HG03064 (cell line): ENCODE measurements around the gene EED.
A peak's percentile ranks its signal among the peaks of the same experiment; 100 is the strongest.

ENCODE experiments used
- ATAC-seq: cut with Tn5 transposase; IDR thresholded peaks from one replicate; pipeline ENCODE4 v1.9.1; 2021; ENCODE audit warnings: low read depth; ENCODE audit not compliant: unreplicated experiment

EED gene, protein sequence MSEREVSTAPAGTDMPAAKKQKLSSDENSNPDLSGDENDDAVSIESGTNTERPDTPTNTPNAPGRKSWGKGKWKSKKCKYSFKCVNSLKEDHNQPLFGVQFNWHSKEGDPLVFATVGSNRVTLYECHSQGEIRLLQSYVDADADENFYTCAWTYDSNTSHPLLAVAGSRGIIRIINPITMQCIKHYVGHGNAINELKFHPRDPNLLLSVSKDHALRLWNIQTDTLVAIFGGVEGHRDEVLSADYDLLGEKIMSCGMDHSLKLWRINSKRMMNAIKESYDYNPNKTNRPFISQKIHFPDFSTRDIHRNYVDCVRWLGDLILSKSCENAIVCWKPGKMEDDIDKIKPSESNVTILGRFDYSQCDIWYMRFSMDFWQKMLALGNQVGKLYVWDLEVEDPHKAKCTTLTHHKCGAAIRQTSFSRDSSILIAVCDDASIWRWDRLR

DNA sequence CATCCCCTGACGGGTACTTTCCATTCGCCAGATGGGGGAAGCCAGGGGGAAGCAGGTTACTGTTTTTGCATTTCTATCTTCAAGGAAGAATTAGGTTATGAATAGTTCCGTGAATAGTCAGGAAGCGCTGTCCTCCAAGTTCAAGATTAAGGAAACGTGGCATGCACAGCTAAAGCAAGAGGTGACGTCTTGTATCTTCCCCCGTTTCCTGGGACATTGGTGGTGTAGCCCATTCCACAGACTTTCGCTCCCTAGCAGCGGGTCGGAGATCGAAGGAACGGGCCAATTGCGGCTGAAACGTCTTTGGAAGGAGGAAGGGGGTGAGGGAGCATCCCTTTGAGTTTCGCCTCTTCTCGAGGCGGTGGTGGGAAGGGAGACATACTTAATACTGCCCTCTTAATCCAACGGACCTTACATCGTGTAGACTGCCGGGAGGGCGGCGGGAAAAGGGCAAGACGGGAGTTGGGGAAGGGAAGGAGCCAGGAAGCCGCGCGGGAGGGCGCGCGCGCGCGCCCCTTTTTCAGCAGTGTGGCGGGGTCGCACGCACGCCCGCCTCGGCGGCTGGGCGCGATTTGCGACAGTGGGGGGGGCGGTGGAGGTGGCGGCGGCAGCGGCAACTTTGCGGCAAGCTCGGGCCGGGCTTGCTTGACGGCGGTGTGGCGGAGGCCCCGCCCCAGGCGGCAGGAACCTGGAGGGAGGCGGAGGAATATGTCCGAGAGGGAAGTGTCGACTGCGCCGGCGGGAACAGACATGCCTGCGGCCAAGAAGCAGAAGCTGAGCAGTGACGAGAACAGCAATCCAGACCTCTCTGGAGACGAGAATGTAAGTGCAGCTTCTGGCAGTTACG is at the start of gene EED:
Gene EED (plus strand): TSS at position 232 of the 847 bp plus-strand sequence. CDS start 477 bp downstream, at position 709.
- ATAC-seq = peak; percentile 49

DNA sequence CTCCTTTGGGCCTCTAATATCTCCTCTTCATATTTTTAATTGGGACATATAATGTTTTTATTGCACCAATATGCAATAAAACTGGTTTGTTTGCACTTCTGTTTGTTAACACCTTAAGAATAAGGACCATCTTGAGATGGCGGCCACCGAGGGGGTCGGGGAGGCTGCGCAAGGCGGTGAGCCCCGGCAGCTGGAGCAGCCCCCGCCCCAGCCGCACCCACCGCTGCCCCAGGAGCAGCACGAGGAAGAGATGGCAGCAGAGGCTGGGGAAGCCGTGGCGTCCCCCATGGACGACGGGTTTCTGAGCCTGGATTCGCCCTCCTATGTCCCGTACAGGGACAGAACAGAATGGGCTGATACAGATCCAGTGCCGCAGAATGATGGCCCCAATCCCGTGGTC is 49.6 kb upstream of the EED start:
- ATAC-seq = no peak

DNA sequence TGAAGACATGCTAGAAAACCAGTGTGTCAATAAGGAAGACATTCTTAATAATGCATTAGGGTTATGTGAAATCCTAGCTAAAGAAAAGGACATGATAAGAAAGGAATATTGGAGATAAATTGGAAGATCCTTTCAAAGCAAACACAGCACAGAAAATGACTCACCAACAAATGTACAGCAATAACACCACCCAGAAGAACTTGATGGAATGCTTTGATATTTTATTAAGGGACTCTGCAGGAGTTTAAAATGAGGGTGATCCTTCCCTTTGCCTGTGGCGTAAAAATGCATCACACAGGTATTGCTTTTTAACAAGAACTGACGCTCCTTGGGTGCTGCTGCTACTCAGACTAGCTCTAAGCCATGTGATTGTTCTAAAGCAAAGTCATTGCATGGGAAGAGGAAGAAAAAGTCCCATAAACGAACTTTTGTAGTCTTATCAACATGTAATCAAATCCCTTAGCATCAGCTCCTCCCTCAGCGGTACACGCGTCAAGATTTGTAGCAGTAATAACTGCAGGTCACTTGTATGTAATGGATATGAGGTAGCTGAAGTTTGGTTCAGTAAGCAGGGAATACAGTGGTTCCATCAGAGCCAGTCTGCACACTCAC is 48.4 kb upstream of the EED start:
- no peak for ATAC-seq

DNA sequence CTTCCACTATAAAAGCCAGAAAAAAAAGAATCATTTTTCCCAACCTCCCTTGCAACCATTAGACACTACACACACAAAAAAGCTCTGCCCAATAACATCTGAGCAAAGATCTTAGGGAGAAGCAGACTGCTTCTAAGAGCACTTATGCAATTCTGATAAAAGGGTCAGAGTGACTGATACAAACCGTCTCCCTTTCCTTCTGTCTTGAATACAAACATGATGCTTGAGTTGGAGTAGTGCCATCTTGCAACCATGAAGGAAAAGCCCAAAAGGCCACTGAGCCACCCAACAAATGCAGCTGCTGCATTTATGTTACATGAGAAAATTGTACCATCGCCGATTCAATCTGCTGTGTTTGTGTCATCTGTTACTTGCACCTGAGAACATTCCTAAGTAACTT is 47.6 kb upstream of the EED start:
- ATAC-seq = no peak

DNA sequence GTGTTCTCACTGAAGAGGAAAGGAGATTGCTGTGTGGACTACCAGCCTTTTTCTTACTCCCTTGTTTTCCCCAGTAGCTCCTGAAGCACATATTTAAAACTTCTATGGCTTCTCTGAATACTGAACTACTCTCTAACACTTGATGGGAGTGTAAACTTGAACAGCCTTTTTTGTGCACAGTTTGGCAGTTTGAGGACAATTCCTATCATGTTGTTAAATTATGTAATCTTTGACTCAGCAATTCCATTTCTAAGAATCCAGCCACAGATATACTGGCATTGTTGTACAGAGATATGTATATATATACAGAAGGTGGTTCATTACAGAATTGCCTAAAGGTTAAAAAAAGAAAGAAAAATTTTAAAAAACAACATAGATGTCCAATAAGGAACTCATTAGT is 47.1 kb upstream of the EED start:
- no peak for ATAC-seq

DNA sequence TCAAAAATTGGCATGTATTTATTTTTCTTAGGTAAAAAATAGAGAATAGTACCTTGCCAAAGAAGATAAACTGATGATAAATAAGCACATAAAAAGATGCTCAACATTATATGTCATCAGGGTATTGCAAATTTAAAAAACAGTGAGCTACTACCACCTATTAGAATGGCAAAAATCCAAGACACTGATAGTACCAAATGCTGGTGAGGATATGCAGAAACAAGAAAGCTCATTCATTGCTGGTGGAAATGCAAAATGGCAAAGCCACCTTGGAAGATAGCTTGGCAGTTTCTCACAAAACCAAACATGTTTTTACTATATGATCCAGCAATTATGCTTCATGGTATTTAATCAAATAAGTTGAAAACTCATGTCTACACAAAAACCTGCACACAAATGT is 46.4 kb upstream of the EED start:
- ATAC-seq = no peak

DNA sequence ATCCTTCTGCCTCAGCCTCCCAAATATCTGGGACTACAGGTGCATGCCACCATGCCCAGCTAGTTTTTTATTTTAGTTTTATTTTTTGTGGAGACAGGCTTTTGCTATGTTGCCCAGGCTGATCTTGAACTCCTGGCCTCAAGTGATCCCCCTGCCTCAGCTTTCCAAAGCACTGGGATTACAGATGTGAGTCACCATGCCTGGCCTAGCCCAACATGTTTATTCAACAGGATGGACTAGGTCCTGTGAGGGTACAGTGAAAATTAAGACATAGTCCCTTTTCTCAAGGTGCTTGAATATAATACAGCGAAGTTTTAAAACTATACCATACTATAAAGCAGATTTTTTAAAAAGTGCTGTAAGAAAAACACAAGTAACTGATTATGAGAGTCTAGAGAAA is 45.2 kb upstream of the EED start:
- no peak for ATAC-seq

DNA sequence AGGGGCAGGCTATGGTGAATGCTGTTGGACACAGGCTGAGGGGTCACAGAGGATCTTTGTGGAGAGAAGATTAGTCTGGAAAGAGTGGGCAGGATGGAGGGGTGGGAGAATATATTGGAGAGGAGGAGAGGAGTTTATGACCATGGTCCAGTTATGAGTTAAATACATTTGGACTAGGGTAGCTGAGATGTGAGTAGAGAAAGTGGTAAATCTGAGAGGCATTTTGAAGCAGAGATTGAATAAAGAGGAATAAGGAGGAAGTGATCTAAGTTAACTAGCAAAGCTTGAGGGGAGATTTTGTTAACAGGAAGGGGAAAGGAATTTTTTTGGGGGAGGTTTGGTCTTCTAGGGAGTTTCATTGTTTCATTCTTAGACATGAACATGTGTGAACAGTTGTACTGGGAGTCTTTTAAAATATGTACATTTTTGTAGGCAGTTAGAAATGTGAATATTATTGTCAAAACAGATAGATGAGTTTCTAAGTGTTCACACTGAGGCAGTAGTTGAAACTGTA is 43.1 kb upstream of the EED start:
- ATAC-seq = no peak

DNA sequence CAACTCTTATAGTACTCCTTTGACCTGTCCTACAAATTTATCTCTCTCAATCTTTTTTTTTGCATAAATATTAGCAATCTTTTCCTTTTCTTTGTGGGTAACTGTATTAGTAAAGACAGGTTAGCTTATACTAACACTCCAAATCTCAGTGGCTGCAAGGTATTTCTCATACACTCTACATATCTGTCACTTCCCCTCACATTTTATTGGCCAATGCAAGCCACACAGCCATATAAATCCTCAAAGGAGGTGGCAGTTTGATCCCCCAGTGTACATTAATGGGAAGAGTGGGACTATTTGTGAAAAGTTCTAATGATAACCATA is 42.6 kb upstream of the EED start:
- ATAC-seq = peak; percentile 41

DNA sequence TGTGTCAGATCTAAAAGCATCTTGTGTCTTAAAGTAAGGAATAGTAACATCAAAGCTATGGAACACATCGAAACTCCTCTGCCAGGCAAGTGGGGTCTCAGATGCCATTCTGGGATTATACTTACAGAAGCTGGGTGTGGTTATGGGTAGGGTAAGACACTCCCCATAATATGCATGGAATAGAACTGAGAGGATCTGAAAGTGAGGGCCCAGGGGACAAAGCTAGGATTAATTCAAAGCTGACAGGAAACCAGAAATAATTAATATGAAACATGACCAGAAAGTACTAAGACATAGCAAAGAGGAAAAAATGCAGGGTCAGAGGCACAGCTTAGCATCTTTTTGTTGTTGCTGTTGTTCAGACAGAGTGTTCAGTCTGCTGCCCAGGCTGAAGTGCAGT is 40.2 kb upstream of the EED start:
- no peak for ATAC-seq

DNA sequence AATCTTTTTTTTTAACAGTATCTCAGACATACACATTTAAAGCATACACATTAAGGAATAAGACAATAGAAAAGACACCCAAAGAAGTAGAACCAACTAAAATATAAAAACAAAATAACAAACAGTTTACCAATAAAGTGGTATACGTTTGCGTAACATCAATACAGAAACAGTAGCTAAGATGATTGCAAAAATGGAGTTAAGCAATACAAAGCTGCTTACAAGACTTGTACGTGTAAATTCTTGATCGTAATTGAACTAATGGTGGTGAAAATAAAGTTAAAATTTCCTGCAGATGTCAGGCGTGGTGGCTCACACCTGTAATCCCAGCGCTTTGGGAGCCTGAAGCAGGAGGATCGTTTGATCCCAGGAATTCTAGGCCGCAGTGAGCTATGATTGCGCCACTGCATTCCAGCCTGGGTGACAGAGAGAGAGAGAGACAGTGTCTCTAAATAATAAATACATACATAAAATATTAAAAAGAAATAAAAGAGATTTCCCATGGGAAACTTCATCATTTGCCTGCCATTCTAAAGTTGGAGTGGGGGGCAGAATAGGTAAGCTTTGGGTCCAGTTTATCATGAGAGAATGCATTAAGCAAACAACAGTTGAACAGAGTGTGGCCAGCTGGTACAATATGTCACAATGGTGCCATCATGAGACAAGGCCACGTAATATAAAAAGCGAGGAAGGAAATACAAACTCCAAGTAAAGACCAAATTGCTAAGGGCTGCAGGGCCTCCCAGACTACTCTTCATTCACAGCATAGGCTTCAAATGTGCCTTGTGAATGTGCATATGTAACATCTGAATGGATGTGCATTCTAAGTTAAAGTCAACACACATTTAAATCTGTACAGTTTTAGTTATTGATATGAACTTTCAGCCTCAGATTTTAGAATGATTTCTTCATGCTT is 38.9 kb upstream of the EED start:
- no peak for ATAC-seq

DNA sequence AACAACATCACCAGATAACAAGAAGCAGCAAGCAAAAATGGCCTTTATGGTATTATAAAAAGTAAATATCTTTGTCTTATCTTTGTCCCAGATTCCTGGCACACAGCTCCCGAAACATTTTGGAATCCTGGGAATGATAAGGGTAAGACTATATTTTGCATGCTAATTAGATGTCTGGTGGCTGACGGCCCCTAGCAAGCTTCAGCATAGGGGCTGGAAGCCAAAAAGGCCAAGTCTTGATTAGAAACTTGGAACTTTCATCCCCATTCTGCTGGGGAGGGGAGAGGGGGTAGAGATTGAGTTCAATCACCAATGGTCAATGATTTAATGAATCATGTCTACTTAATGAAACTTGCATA is 38.2 kb upstream of the EED start:
- no peak for ATAC-seq

DNA sequence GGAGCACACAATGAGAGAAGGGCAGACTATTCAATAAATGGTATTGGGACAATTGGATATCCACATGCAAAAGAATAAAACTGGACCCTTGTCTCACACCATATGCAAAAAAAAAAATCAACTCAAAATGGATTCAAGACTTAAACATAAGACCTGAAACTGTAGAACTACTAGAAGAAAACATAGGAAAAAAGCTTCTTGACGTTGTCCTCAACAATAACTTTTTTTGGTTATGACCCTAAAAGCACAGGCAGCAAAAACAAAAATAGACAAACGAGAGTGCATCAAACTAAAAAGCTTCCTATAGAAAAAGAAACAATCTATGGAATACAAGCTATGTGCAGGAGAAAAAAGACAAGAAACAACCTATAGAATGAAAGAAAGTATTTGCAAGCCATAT is 37.1 kb upstream of the EED start:
- ATAC-seq = no peak

DNA sequence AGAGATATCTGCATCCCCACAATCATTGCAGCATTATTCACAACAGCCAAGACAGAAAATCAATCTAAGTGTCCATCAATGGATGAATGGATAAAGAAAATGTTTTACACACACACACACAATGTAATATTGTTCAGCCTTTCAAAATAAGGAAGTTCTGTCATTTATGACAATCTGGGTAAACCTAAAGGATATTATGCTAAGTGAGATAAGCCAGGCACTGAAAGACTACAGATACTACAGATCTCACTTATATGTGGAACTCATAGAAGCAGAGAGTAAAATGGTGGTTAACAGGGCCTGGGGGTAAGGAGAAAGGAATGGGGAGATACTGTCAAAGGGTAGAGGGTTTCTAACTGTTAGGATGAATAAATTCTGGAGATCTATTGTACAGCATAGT is 36.0 kb upstream of the EED start:
- ATAC-seq = no peak

DNA sequence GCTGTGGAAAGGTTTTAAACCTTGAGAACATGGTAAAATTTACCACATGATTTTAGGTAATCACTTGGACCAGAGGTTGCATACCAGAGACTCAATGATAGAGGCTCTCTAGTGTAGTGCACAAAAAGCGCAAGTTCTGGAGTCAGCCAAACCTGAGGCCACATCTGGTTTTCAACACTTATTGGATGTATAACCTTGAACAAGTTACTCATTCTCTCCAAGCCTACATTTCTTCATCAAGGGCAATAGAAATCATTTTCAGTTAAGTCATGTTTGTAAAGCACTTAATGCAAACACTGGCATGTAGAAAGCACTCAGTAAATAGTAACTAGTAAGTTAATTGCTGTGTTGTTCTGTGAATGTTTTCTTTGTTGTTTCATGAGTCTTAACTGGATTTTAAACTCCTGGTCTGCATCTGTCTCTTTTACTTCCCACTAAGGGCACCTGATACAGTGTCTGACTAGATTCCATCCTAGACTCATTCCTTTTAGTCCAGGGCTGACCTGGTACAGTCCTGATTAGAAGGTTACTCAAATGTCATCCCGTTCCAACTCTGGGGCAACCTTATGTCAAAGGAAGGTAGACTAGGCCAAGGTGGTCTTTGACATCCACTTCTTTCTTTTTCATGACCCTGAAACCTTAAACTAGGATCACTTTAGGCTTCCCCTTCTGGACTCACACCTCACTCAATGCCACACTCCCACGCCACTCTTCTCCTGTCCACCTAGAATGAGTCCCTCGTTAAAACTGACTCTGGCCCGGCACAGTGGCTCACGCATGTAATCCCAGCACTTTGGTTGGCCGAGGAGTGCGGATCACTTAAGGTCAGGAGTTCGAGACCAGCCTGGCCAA is 34.5 kb upstream of the EED start:
- ATAC-seq = no peak

DNA sequence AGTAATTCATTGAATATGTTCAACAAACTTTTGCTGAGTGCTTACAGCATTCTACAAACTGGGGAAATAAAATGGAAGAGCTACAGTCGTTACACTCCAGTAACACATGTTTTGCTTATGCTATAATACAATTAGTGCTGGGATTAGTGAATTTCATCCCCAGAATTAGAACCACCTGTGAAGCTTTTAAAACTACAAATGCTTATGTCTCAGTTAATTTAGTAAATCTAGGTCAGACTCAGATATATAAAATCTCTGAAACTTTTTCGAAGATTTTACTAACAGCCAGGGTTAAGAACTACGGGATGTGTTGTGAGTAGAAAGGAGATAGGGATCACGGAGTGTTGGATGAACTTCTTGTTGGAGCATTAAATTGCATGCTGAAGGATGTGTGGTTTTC is 33.7 kb upstream of the EED start:
- no peak for ATAC-seq

DNA sequence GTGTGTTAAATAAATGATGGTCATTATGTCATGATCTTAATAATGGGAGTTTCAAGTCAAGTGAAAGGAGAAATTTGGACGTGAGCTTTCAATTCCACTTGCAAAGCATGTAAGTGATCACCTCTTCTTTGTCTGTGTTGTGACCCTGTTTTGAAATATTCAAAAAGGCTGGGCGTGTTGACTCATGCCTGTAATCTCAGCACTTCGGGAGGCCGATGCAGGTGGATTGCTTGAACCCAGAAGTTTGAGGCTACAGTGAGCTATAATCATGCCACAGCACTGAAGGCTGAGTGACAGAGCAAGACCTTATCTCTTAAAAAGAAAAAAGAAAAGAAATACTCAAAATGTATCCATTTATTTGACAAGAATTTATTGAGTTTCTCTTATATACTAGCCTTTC is 32.9 kb upstream of the EED start:
- peak; percentile 47 for ATAC-seq

DNA sequence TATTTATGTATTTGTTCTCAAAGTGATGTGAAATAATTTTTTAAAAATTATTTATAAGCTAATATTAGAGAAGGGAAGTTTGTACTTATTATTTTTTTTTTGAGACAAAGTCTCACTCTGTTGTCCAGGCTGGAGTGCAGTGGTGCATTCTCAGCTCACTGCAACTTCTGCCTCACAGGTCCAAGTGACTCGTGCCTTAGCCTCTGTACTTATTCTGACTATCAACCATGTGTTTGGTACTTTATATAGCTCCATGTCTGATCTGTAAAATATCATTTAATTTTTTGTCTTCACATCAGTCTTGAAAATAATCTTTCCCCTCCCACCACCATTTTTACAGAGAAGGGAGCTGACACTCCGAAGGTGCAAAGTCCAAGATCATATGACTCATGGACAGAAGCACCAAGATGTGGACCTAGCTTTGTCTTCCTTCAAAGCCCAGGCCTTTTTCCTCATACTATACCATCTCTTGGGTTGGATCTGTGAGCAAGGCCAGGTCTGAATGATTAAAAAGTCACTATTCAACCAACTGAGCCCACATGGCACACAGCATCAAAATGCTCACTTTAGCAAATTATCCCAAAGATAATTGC is 32.4 kb upstream of the EED start:
- ATAC-seq = no peak

DNA sequence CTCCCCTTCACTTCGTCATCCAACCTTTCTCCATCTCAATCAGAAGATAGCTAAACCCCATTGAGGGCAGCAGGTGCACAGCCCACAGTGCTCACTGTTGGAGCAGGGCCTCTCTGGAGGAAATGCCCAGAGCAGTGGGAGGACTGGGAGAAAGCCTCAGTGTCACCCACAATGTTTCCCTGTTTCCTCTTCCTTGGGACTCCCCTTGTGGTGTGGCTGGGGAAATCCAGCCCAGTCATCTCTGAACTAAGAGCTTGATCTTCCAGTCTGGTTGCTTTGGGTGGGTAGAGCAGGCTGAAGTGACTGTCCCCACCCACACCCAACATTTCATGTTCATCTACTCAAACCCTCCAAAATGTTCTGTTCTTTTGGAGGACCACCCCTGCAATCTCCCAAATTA is 29.8 kb upstream of the EED start:
- no peak for ATAC-seq
